Measurements from ENCODE around the gene ZNF296. TPM values are rescaled to one million over a fixed set of nuclear protein-coding genes. Genes with fewer than 3 reads are reported as not detected.
A peak's percentile ranks its signal among the peaks of the same experiment; 100 is the strongest.

The ZNF296 gene
- total RNA-seq, 1 experiment from 2014 or later: 6.7 TPM

DNA sequence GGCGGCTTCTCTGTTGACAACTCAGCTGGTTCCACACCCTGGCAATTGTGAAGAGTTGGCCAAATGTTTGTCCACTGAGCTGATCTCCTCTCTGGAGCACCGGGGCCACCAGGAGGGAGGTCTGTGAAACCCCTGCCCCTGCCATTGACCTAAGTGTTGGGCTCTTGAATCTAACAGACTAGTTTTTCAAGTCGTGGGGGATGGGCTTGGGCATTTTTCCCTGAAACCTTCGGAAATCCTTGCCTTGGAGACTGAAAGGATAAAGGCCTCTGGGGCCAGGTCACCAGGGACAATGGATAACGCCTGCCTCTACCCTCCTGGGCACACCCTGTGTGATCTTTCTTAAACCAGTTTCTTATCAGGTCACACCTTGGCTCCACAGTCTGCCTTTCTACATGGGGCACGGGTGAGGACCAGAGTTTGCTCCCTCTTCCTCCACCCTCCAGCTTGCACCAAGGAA lies 3.7 kb upstream of the ZNF296 start:
- H3K27me3 ChIP-seq (ENCODE audit: control insufficient read depth, insufficient read depth, low read length): no peaks in the 10 kb centered on the region
- H3K27ac ChIP-seq (ENCODE audit: low read length): peak overlapping the region; percentile 91
- intact Hi-C loops (cut with micrococcal nuclease; ENCODE audit: unreplicated experiment) (no loop called here), in situ Hi-C loops (cut with HindIII; ENCODE audit: low pct_unique_long_range_greater_than_20kb, low sequenced_read_pairs) (no loop called here)
- BruUV-seq (replicated peaks): TSS peak; percentile 75
- peaks cover 4% of the 10 kb centered on the region; the same call in 1 of the 2 replicates for H3K36me3 ChIP-seq (ENCODE audit: control insufficient read depth, insufficient read depth, low read length)
- H3K9me3 ChIP-seq (ENCODE audit: control insufficient read depth, insufficient read depth, low read depth, low read length): no peaks in the 10 kb centered on the region
- CTCF ChIA-PET: interaction anchor here (0.6 kb wide), 2 partner anchors 68 to 72 kb away, joined by 3 read pairs; no protein-coding TSS in a partner anchor
- no peak for ATAC-seq
- H3K4me1 ChIP-seq (ENCODE audit: control insufficient read depth, insufficient read depth, low read length): peaks cover 13% of the 10 kb centered on the region
- DNase-seq (ENCODE audit: low read depth, low spot score): no peak
- POLR2A ChIA-PET: no interaction called here
- peak overlapping the region; percentile 95 to 96 for H3K4me3 ChIP-seq (ENCODE audit: low read depth in 2 of 2, low read length in 2 of 2)
- no peak for TF ChIP-seq TCF7L2 (IDR thresholded peaks at IDR 0.05; ENCODE audit: low read depth, low read length)
- no peak for TF ChIP-seq SIN3A (IDR thresholded peaks at IDR 0.05; ENCODE audit: borderline replicate concordance, insufficient read depth, low read depth, low read length)
- TF ChIP-seq, protein P1, sequence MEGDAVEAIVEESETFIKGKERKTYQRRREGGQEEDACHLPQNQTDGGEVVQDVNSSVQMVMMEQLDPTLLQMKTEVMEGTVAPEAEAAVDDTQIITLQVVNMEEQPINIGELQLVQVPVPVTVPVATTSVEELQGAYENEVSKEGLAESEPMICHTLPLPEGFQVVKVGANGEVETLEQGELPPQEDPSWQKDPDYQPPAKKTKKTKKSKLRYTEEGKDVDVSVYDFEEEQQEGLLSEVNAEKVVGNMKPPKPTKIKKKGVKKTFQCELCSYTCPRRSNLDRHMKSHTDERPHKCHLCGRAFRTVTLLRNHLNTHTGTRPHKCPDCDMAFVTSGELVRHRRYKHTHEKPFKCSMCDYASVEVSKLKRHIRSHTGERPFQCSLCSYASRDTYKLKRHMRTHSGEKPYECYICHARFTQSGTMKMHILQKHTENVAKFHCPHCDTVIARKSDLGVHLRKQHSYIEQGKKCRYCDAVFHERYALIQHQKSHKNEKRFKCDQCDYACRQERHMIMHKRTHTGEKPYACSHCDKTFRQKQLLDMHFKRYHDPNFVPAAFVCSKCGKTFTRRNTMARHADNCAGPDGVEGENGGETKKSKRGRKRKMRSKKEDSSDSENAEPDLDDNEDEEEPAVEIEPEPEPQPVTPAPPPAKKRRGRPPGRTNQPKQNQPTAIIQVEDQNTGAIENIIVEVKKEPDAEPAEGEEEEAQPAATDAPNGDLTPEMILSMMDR (IDR thresholded peaks at IDR 0.05): no peak
- TF ChIP-seq, protein P2, sequence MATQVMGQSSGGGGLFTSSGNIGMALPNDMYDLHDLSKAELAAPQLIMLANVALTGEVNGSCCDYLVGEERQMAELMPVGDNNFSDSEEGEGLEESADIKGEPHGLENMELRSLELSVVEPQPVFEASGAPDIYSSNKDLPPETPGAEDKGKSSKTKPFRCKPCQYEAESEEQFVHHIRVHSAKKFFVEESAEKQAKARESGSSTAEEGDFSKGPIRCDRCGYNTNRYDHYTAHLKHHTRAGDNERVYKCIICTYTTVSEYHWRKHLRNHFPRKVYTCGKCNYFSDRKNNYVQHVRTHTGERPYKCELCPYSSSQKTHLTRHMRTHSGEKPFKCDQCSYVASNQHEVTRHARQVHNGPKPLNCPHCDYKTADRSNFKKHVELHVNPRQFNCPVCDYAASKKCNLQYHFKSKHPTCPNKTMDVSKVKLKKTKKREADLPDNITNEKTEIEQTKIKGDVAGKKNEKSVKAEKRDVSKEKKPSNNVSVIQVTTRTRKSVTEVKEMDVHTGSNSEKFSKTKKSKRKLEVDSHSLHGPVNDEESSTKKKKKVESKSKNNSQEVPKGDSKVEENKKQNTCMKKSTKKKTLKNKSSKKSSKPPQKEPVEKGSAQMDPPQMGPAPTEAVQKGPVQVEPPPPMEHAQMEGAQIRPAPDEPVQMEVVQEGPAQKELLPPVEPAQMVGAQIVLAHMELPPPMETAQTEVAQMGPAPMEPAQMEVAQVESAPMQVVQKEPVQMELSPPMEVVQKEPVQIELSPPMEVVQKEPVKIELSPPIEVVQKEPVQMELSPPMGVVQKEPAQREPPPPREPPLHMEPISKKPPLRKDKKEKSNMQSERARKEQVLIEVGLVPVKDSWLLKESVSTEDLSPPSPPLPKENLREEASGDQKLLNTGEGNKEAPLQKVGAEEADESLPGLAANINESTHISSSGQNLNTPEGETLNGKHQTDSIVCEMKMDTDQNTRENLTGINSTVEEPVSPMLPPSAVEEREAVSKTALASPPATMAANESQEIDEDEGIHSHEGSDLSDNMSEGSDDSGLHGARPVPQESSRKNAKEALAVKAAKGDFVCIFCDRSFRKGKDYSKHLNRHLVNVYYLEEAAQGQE (IDR thresholded peaks at IDR 0.05; ENCODE audit: insufficient read depth in 1 of 2, low read depth in 2 of 2, low read length in 1 of 2): no peak
- no peak for TF ChIP-seq POLR2AphosphoS5 (IDR thresholded peaks at IDR 0.05; ENCODE audit: low read depth, low read length)

DNA sequence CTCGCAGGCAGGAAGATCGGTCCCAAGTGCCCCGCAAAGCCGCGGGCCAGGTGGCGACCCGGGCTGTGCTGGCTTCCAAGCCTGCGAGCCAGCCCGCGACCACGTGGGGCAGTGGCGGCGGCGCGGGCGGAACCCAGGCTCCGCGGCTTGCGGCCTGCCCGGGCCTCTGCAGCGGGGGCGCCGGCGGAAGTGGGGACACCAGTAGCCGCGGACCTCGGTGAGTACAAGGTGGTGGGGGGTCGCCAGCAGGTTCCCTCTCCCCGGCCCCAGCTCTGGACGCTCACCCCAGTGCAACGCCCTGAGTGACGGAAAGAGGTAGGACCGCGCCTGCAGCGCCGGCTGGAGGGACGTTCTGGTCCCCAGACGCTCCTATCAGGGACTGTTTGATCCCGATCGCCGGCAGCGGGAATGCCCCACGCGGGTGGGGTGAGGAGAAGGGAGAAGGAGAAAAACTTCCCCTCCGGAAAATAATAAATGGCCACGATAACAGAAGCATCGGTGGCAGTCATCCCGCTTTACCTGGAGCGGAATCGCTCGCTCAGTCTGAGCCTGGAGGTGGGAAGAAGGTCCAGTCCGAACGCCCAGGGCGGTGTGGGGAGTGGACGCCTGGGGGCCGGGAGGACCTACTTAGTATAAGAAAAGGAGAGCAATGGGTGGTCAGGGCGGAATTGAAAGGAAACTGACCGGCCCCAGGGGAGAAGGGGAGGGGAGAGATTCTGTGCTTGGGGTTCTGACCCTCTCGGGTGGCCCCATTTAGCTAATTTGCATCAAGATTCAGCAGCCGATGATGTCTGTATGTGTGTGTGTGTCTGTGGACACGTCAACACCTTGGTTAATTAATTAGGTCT lies 3.0 kb upstream of the ZNF296 start, which contains the start of gene GEMIN7:
Gene GEMIN7, plus strand, starts transcription at position 198 of the 848 bp plus-strand sequence. CDS start 10,855 bp downstream, outside the sequence.
- Histone ChIP-seq H3K4me1 (ENCODE audit: control insufficient read depth, insufficient read depth, low read length) (peaks cover 18% of the 10 kb centered on the region), H3K36me3 (ENCODE audit: control insufficient read depth, insufficient read depth, low read length) (peaks cover 4% of the 10 kb centered on the region; the same call in 1 of the 2 replicates), H3K4me3 (ENCODE audit: low read depth in 2 of 2, low read length in 2 of 2) (peak within 1 kb of the TSS; percentile 95 to 96), H3K27ac (ENCODE audit: low read length) (peak within 1 kb of the TSS; percentile 91), H3K27me3 (ENCODE audit: control insufficient read depth, insufficient read depth, low read length) (no peaks in the 10 kb centered on the region), H3K9me3 (ENCODE audit: control insufficient read depth, insufficient read depth, low read depth, low read length) (no peaks in the 10 kb centered on the region)
- no TSS peak for BruUV-seq (replicated peaks)
- TF ChIP-seq POLR2AphosphoS5 (IDR thresholded peaks at IDR 0.05; ENCODE audit: low read depth, low read length): peak; percentile 73
- TF ChIP-seq TCF7L2 (IDR thresholded peaks at IDR 0.05; ENCODE audit: low read depth, low read length): peak; percentile 53; the same call in 1 of the 2 replicates
- TF ChIP-seq, protein P2 (IDR thresholded peaks at IDR 0.05; ENCODE audit: insufficient read depth in 1 of 2, low read depth in 2 of 2, low read length in 1 of 2): no peak
- peak; percentile 57; the same call in 1 of the 2 replicates for TF ChIP-seq SIN3A (IDR thresholded peaks at IDR 0.05; ENCODE audit: borderline replicate concordance, insufficient read depth, low read depth, low read length)
- TF ChIP-seq, protein P1 (IDR thresholded peaks at IDR 0.05): no peak
- intact Hi-C loops (cut with micrococcal nuclease; ENCODE audit: unreplicated experiment): no loop called here
- peak; percentile 70 for ATAC-seq
- ChIA-PET POLR2A (no interaction called here), CTCF (no interaction called here)
- DNase-seq (ENCODE audit: low read depth, low spot score): no peak
- in situ Hi-C loops (cut with HindIII; ENCODE audit: low pct_unique_long_range_greater_than_20kb, low sequenced_read_pairs): no loop called here
